ENCODE results near the gene ETV2.

DNA sequence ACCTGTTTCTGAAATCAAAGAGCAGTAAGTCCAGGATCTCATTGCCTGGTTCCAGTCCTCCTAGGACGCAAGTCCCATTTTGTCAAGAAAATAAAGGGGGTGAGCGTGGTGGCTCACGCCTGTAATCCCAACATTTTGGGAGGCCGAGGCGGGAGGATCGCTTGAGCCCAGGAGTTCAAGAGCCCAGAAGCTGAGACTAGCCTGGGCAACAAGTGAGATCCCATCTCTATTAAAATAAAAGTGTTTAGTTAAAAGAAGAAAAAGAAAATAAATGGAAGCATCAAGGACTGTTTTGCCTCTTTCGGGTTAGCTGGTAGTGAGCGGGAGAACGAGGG is 29.4 kb upstream of the ETV2 start:
- TF ChIP-seq EZH2phosphoT487 (IDR thresholded peaks at IDR 0.05; ENCODE audit: insufficient read depth, low read depth) (no peak), EZH2 (IDR thresholded peaks at IDR 0.05; ENCODE audit: insufficient read depth, poor library complexity, severe bottlenecking) (no peak)

All from GM23248 (cell line).